ENCODE data around the gene CHD5.
"Not testable (repeated sequence)": the region's sequence is repeated elsewhere in the genome, so short reads cannot be mapped to it uniquely, and the experiment has no call there.

CHD5 gene

GRCh38 chr1:6220236-6220635 lies 40.1 kb upstream of the CHD5 start:
- no peak for DNase-seq
- TF ChIP-seq CTCF (IDR thresholded peaks at IDR 0.05; ENCODE audit: low read depth, low read length, missing control alignments): no peak
- H3K36me3 ChIP-seq (replicated peaks): peaks cover 22% of the 10 kb centered on the region

GRCh38 chr1:6219641-6220040 lies 39.5 kb upstream of the CHD5 start:
- DNase-seq; H3K27me3 ChIP-seq (replicated peaks); in situ Hi-C loops (cut with HindIII; ENCODE audit: low pct_ligation_motif_present, low sequenced_read_pairs); H3K4me3 ChIP-seq (ENCODE audit: low read depth, low read length); H3K27ac ChIP-seq: not testable (repeated sequence)
- H3K36me3 ChIP-seq (replicated peaks): peaks cover 20% of the 10 kb centered on the region

More at GRCh38 chr1:6220236-6220635, 40.1 kb upstream of the CHD5 start:
- in situ Hi-C loops (cut with HindIII; ENCODE audit: low pct_ligation_motif_present, low sequenced_read_pairs): no loop called here
- no peaks in the 10 kb centered on the region for H3K27me3 ChIP-seq (replicated peaks)
- no peak overlapping the region for H3K4me3 ChIP-seq (ENCODE audit: low read depth, low read length)
- H3K27ac ChIP-seq: no peak overlapping the region

- no peak overlapping the region for H3K27ac ChIP-seq
- in situ Hi-C loops (cut with HindIII; ENCODE audit: low pct_ligation_motif_present, low sequenced_read_pairs): no loop called here
- no peaks in the 10 kb centered on the region for H3K27me3 ChIP-seq (replicated peaks)
- no peak for TF ChIP-seq CTCF (IDR thresholded peaks at IDR 0.05; ENCODE audit: low read depth, low read length, missing control alignments)
- DNase-seq: no peak
- no peak overlapping the region for H3K4me3 ChIP-seq (ENCODE audit: low read depth, low read length)
- H3K36me3 ChIP-seq (replicated peaks): peaks cover 12% of the 10 kb centered on the region
Measured at GRCh38 chr1:6218375-6219164, 38.4 kb upstream of the CHD5 start.

GRCh38 chr1:6212193-6212959 lies 32.3 kb upstream of the CHD5 start:
- TF ChIP-seq CTCF (IDR thresholded peaks at IDR 0.05; ENCODE audit: low read depth, low read length, missing control alignments): no peak
- in situ Hi-C loops (cut with HindIII; ENCODE audit: low pct_ligation_motif_present, low sequenced_read_pairs): no loop called here
- DNase-seq: no peak
- H3K4me3 ChIP-seq (ENCODE audit: low read depth, low read length): no peak overlapping the region
- no peak overlapping the region for H3K27ac ChIP-seq
- peaks cover 18% of the 10 kb centered on the region for H3K36me3 ChIP-seq (replicated peaks)
- H3K27me3 ChIP-seq (replicated peaks): no peaks in the 10 kb centered on the region

- Histone ChIP-seq H3K27me3 (replicated peaks) (no peaks in the 10 kb centered on the region), H3K4me3 (ENCODE audit: low read depth, low read length) (no peak overlapping the region), H3K27ac (no peak overlapping the region), H3K36me3 (replicated peaks) (peaks cover 18% of the 10 kb centered on the region)
- TF ChIP-seq CTCF (IDR thresholded peaks at IDR 0.05; ENCODE audit: low read depth, low read length, missing control alignments): no peak
- DNase-seq: no peak
- in situ Hi-C loops (cut with HindIII; ENCODE audit: low pct_ligation_motif_present, low sequenced_read_pairs): no loop called here
Measured at GRCh38 chr1:6211731-6212130, 31.6 kb upstream of the CHD5 start.

GRCh38 chr1:6210591-6211355 lies 30.7 kb upstream of the CHD5 start:
- no peak overlapping the region for H3K27ac ChIP-seq
- DNase-seq: no peak
- no peak for TF ChIP-seq CTCF (IDR thresholded peaks at IDR 0.05; ENCODE audit: low read depth, low read length, missing control alignments)

More at GRCh38 chr1:6210591-6211355, 30.7 kb upstream of the CHD5 start:
- Histone ChIP-seq H3K4me3 (ENCODE audit: low read depth, low read length) (no peak overlapping the region), H3K27me3 (replicated peaks) (no peaks in the 10 kb centered on the region), H3K36me3 (replicated peaks) (peaks cover 18% of the 10 kb centered on the region)
- in situ Hi-C loops (cut with HindIII; ENCODE audit: low pct_ligation_motif_present, low sequenced_read_pairs): no loop called here
